Putamen (tissue), 1 donor: ENCODE measurements around the gene CPNE5.
"Not testable (repeated sequence)": the region's sequence is repeated elsewhere in the genome, so short reads cannot be mapped to it uniquely, and the experiment has no call there.

ENCODE experiments used
- DNase-seq: peaks from one replicate; pipeline ENCODE4 v3.0.0-alpha.2; 2016; ENCODE audit warnings: low spot score

CPNE5 gene

GRCh38 chr6:36723992-36724391 is 115.3 kb downstream of the CPNE5 start:
- not testable (repeated sequence) for DNase-seq

- no peak for DNase-seq
Measured at GRCh38 chr6:36722879-36723278, 116.4 kb downstream of the CPNE5 start.

- no peak for DNase-seq
Measured at GRCh38 chr6:36722365-36722764, 116.9 kb downstream of the CPNE5 start.

- no peak for DNase-seq
Measured at GRCh38 chr6:36721369-36722140, 117.7 kb downstream of the CPNE5 start.

- no peak for DNase-seq
Measured at GRCh38 chr6:36720251-36721141, 118.7 kb downstream of the CPNE5 start.

- no peak for DNase-seq
Measured at GRCh38 chr6:36719126-36719525, 120.1 kb downstream of the CPNE5 start.

GRCh38 chr6:36718560-36718959 is 120.7 kb downstream of the CPNE5 start:
- DNase-seq, result no peak

- no peak for DNase-seq
Measured at GRCh38 chr6:36717871-36718540, 121.2 kb downstream of the CPNE5 start.

- DNase-seq, result no peak
Measured at GRCh38 chr6:36717231-36717825, 121.9 kb downstream of the CPNE5 start.

GRCh38 chr6:36716476-36717093 is 122.7 kb downstream of the CPNE5 start:
- no peak for DNase-seq

GRCh38 chr6:36715469-36715868 is 123.8 kb downstream of the CPNE5 start:
- no peak for DNase-seq

- DNase-seq, result no peak
Measured at GRCh38 chr6:36714511-36714910, 124.7 kb downstream of the CPNE5 start.

GRCh38 chr6:36713846-36714245 is 125.4 kb downstream of the CPNE5 start:
- no peak for DNase-seq

- DNase-seq, result no peak
Measured at GRCh38 chr6:36712816-36713215, 126.4 kb downstream of the CPNE5 start.

- DNase-seq, result no peak
Measured at GRCh38 chr6:36706339-36706738, 132.9 kb downstream of the CPNE5 start.

- DNase-seq, result not testable (repeated sequence)
Measured at GRCh38 chr6:36704961-36705577, 134.2 kb downstream of the CPNE5 start.

- no peak for DNase-seq
Measured at GRCh38 chr6:36703982-36704381, 135.3 kb downstream of the CPNE5 start.

GRCh38 chr6:36703081-36703606 is 136.1 kb downstream of the CPNE5 start:
- DNase-seq, result no peak

- DNase-seq, result no peak
Measured at GRCh38 chr6:36702656-36703055, 136.6 kb downstream of the CPNE5 start.

- no peak for DNase-seq
Measured at GRCh38 chr6:36701401-36701991, 137.7 kb downstream of the CPNE5 start.

- no peak for DNase-seq
Measured at GRCh38 chr6:36700831-36701230, 138.4 kb downstream of the CPNE5 start.
